Measurements from ENCODE around the gene MPRIP. TPM values are rescaled to one million over a fixed set of nuclear protein-coding genes. Genes with fewer than 3 reads are reported as not detected.

The MPRIP gene
- total RNA-seq, 1 experiment from 2014 or later = 258 TPM

GRCh38 chr17:17155568-17155967 lies 113.3 kb downstream of the MPRIP start:
- ATAC-seq = no peak
- intact Hi-C loops (cut with micrococcal nuclease) = no loop called here
- H2AFZ ChIP-seq (ENCODE audit: low read depth, low read length, poor library complexity, severe bottlenecking) = no peak overlapping the region
- TF ChIP-seq EZH2 (IDR thresholded peaks at IDR 0.05) (no peak), POLR2A (IDR thresholded peaks at IDR 0.05; ENCODE audit: borderline replicate concordance, extremely low read depth, insufficient read depth, insufficient read length) (no peak), POLR2AphosphoS5 (IDR thresholded peaks at IDR 0.05; ENCODE audit: low read depth, low read length) (no peak), EGR1 (IDR thresholded peaks at IDR 0.05; ENCODE audit: low read depth) (no peak), SRF (IDR thresholded peaks at IDR 0.05; ENCODE audit: low read depth) (no peak), YY1 (IDR thresholded peaks at IDR 0.05; ENCODE audit: extremely low read depth, insufficient replicate concordance, low read depth, low read length) (no peak), EZH2phosphoT487 (IDR thresholded peaks at IDR 0.05; ENCODE audit: borderline replicate concordance) (no peak), RAD21 (IDR thresholded peaks at IDR 0.05; ENCODE audit: low read depth) (no peak), SP1 (IDR thresholded peaks at IDR 0.05; ENCODE audit: low read depth) (no peak), CEBPB (IDR thresholded peaks at IDR 0.05; ENCODE audit: low read depth) (no peak), ELF1 (IDR thresholded peaks at IDR 0.05; ENCODE audit: borderline replicate concordance, low read depth) (no peak), ZNF274 (IDR thresholded peaks at IDR 0.05; ENCODE audit: low read depth, low read length) (no peak), CBX3 (IDR thresholded peaks at IDR 0.05; ENCODE audit: low read depth) (no peak)
- TF ChIP-seq, protein P1, sequence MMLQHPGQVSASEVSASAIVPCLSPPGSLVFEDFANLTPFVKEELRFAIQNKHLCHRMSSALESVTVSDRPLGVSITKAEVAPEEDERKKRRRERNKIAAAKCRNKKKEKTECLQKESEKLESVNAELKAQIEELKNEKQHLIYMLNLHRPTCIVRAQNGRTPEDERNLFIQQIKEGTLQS (IDR thresholded peaks at IDR 0.05) = no peak
- DNase-seq (ENCODE audit: low read depth, low spot score) = no peak
- no peak overlapping the region for H3K27ac ChIP-seq (ENCODE audit: low read depth, low read length)
- H3K4me2 ChIP-seq (ENCODE audit: low read length) = no peak overlapping the region
- no peaks in the 10 kb centered on the region; the same call in 1 of the 2 replicates for H3K79me2 ChIP-seq (ENCODE audit: insufficient read depth, low read length)
- no peak overlapping the region for H3K9ac ChIP-seq (ENCODE audit: low read length)
- peaks cover 2 to 20% of the 10 kb centered on the region in 2 experiments; a peak in 2 of 4 replicates for H3K4me1 ChIP-seq (ENCODE audit: control insufficient read depth in 1 of 2, insufficient read depth in 2 of 2, low read length in 2 of 2)
- H3K4me3 ChIP-seq (replicated peaks in 1 of 2; ENCODE audit: low read depth in 1 of 2, low read length in 2 of 2) = no peak overlapping the region
- no peaks in the 10 kb centered on the region for H3K9me3 ChIP-seq (ENCODE audit: control insufficient read depth in 1 of 2, insufficient read depth in 1 of 2, low read depth in 1 of 2, low read length in 2 of 2)
- no peaks in the 10 kb centered on the region for H4K20me1 ChIP-seq (ENCODE audit: insufficient read depth)
- no peaks in the 10 kb centered on the region for H3K9me2 ChIP-seq (ENCODE audit: insufficient read depth)
- BruUV-seq (replicated peaks) = no TSS peak
- CTCF ChIA-PET = no interaction called here
- RAD21 ChIA-PET (ENCODE audit: low non-redundant PET in 1 of 2, low total read pairs in 2 of 2, uncharacterized antibody in 2 of 2, unreplicated experiment in 2 of 2) = no interaction called here
- peaks cover 17 to 54% of the 10 kb centered on the region in 2 experiments; a peak in 3 of 4 replicates for H3K36me3 ChIP-seq (ENCODE audit: control insufficient read depth in 1 of 2, insufficient read depth in 2 of 2, low read length in 2 of 2)
- no peaks in the 10 kb centered on the region for H3K27me3 ChIP-seq (ENCODE audit: insufficient read depth, low read length)
- POLR2A ChIA-PET = no interaction called here
